HS-27A (cell line): ENCODE measurements around the gene ETS2.
"Not testable (repeated sequence)": the region's sequence is repeated elsewhere in the genome, so short reads cannot be mapped to it uniquely, and the experiment has no call there.

ENCODE experiments used
- DNase-seq: peaks from one replicate; pipeline ENCODE4 v3.0.0-alpha.2; 2012; ENCODE audit warnings: low read depth, missing footprints

Gene ETS2

DNA sequence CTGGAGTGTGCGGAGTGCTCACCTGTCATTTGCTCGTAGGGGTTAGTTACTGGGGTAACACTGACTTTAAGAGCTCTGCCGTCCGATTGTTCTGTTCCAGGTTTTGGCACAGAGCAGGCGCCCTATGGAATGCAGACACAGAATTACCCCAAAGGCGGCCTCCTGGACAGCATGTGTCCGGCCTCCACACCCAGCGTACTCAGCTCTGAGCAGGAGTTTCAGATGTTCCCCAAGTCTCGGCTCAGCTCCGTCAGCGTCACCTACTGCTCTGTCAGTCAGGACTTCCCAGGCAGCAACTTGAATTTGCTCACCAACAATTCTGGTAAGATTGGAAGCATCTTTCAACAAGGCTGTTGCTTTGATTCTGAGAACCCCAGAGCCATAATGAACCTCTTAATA, 12.6 kb downstream of the ETS2 start:
- no peak for DNase-seq

GRCh38 chr21:38819051-38819718, 13.5 kb downstream of the ETS2 start:
- DNase-seq, result no peak

DNA sequence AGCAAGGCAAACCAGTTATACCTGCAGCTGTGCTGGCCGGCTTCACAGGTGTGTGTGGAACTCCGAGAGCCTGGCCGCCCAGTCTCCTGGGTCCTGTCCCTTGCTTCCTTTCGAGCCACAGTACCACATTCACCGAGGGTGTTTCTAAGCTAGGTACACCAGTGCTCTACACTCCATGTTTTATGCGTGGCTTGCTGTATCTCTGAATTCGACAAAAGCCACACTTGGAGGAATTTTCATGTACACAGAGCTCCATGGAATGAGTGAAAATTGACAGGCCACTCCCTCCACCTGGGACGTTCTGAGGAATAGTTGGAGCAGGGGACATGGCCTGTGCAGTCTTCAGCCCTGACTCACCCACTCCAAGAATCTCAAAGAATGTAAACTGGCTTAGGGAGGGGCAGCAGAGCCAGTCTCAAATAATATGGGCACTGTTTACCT, 14.0 kb downstream of the ETS2 start:
- peak; percentile 94 for DNase-seq

DNA sequence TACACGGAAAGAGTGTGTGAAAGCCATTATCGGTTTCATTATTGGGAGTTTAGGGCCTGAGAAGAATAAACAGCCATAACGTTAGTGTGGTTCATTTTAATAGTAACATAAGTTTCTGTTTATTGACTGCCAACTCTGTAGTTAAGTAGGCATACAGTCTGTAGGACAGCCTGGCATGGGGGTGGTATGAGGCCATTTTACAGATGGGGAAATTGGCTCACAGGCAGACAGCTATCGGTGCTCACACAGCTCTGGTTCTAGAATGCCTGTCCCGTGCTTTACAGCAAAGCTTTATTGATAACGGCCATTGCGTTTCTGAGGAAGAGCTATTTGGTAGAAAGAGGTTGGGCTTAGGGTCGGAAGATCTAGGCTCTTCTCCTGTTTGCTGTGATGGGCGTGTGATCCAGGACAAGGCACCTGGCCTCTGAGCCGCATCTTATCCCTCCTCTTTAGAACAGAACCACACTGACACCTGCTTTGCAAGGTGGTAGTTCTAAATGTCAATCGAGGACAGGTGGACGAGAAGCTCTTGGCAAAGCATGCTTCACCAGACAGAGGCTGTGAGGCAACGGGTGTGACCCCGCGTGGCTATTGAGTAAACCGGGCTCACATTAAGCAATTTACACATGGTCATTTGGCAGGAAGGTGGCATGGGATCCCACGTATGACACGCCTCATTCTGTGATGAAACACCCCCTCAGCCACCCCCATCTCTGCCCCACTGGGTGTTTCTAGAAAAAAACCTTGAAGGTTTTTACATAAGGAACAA, 14.9 kb downstream of the ETS2 start:
- no peak for DNase-seq

DNA sequence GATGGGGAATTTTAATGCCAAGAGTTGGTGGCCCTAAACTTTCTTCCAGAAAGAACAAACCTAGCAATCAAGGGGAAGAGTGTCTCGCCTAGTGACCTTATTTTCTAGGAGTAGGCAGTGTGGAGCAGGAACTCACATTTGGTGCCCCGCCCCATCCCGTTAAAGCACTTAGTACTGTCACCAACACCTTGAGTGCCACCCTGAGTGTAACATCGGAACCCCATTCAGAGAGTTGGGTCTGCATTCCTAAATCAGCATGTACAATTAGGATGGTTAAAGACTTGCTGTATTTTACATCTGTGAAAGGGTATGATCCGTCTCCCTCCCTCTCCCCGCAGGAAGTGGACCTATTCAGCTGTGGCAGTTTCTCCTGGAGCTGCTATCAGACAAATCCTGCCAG, 15.5 kb downstream of the ETS2 start:
- DNase-seq, result no peak

DNA sequence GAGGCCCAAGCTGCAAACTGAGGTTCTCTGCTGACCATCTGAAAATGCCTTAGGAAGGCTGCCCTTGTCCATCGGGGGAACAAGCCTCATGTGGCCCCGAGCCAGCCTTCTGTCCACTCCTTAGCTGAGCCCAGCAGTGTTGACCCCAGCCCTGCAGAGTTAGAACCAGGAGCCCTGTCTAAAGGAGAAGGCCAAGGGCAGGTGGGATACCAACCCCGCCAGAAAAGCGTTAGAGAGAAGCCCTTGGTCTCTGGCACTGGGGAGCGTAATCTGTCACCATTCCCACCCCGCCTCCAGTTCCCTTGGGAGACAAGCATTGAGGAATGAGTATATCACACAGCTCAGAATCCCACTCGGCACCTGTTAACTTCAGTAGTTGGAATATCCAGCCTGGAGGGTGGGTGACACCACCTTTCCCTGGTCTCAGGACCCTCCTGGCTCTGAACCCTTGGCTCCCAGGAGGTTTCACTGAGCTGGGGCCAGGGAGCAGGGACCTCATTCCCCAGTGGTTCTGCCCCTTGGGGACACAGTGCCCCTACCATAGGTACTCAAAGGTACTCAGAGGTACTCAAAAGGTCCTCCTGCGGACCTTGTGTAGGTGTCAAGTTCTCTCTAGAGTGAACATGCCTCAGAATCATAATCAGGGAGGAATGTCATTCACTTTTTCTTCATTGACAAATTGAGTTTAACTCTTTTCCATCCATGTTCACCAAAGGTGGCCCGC, 16.4 kb downstream of the ETS2 start:
- no peak for DNase-seq

DNA sequence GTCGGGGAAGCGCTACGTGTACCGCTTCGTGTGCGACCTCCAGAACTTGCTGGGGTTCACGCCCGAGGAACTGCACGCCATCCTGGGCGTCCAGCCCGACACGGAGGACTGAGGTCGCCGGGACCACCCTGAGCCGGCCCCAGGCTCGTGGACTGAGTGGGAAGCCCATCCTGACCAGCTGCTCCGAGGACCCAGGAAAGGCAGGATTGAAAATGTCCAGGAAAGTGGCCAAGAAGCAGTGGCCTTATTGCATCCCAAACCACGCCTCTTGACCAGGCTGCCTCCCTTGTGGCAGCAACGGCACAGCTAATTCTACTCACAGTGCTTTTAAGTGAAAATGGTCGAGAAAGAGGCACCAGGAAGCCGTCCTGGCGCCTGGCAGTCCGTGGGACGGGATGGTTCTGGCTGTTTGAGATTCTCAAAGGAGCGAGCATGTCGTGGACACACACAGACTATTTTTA, 17.1 kb downstream of the ETS2 start:
- no peak for DNase-seq

DNA sequence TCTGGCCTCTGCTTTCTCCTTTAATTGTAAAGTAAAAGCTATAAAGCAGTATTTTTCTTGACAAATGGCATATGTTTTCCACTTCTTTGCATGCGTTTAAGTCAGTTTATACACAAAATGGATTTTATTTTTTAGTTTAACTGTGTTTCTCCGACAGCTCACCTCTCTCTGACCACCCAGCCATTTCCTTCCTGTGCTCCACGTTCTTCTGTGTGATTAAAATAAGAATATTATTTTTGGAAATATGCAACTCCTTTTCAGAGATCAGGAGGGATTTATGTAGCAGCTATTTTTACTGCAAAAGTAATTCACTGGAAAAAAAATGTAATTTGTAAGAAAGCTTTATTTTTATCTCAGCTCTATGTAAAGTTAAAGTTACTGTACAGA, 18.0 kb downstream of the ETS2 start:
- DNase-seq, result no peak

DNA sequence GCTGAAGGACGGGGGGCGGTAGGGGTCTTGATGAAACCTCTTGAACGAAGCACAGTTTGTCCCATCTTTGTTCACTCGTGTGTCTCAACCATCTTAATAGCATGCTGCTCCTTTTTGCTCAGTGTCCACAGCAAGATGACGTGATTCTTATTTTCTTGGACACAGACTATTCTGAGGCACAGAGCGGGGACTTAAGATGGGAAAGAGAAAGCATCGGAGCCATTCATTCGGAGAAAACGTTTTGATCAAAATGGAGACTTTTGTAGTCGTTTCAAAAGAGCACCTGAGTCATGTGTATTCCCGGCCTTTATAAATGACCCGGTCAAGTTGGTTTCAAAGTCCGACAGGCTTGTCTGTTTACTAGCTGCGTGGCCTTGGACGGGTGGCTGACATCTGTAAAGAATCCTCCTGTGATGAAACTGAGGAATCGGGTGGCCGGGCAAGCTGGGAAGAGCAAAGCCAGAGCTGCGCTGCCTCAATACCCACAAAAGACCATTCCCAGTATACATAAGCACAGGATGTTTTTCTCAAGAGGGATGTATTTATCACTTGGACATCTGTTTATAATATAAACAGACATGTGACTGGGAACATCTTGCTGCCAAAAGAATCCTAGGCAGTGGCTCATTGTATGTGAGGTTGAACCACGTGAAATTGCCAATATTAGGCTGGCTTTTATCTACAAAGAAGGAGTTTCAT, 18.5 kb downstream of the ETS2 start:
- DNase-seq, result no peak

DNA sequence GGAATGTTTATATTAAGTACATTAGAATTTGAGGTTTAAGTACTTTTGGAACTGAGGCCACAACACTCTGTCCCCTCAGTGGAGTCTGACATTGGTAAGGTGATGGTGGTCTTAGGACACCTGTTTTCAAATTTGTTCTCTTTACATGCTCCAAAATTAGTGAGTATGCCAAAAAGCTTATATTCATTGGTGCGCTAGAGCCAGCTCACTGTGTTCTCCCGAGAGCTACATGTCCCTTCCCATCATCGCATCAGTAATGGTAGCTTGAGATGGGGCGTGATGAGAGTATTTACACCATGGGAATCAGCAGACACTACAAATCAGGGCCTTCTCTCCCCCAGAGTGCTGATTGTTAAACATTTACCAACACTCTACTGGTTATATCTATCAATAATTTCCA, 19.5 kb downstream of the ETS2 start:
- DNase-seq, result no peak

DNA sequence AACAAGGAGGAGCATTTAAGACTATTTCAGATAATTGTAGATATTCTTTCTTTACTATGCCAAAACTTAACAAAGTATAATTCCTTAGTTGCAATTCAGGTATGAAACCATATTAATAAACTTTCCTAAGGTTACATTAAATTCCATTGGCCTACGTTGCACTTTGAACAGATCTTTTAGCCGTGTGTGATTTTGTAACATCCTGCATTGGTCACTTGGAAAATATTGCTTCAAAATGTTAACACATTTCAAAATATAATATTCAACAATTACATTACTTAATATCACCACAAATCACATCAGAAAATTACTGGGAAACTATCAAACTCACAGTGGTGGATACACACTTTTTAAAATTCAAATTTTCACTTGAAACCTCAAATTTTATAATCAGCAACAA, 20.2 kb downstream of the ETS2 start:
- no peak for DNase-seq

DNA sequence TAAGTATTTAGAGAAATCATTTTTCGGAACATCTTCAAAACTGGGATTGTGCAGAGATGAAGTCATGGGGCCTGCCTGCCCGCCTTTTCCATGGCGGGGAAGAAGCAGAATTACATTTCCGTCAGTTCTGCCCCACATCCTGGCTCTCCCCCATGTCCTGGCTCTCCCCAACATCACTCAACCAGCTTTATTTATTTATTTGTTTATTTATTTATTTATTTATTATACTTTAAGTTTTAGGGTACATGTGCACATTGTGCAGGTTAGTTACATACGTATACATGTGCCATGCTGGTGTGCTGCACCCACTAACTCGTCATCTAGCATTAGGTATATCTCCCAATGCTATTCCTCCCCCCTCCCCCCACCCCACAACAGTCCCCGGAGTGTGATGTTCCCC, 22.4 kb downstream of the ETS2 start:
- DNase-seq, result not testable (repeated sequence)

- DNase-seq, result no peak
These were observed 25.2 kb downstream of the ETS2 start for GRCh38 chr21:38830671-38831525.

DNA sequence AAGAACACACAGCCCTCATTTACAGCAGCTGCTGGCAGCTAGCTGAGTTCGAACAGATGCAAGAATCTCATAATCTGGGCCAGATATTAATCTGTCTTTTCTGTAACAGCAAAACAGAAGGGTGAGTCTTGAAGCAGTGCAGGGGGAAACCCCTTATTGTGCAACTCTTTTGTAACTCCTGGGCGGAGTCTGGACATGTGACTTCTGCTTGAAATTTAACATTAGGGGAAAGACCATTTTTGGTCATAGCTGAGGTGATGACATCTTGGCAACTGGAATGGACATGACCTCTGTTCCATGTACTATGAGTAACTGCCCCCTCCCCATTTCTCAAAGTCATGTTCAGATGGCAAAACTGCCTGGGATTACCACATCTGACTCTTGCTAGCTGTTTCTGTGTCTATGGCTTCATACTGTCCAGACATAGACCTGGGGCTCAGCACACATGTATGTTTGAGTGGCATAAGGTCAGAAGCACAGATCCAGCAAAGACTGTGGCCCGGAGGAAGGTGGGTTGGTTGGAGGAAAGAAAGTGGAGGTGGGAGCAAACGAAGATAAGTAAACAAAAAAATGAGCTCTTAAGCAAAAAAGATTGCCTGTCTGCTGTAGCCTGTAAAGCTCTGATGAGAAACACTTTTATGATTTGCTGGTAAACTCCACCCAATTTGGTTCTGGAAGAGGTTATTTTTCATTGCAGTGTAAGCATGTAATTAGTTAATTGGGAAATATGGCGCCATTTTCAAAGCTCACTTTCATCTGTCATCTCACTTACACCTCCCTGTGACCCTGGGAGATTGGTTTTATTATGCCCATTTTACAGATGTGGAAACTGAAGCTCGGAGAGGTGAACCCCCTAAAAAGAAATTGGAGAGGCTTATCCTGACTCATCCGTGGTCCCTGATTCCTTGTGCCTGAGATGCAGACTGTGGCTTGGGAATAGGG, 26.1 kb downstream of the ETS2 start:
- peak; percentile 82 for DNase-seq

- no peak for DNase-seq
These were observed 26.9 kb downstream of the ETS2 start for GRCh38 chr21:38832664-38833063.

DNA sequence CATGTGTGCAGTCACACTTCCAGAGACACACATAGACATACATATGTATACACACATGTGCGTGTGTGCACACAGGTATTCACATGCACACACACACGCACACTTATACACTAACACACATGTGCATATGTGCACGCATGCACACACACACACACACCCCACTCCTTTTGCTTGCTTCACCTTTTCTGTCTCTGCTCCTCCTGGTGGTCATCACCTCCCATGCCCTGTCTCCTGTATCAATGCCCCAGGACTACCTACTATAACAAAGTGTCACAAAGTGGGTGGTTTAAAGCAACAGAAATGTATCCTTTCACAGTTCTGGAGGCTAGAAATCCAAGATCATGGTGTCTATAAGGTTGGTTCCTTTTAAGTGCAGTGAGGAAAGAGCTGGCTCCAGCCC, 27.4 kb downstream of the ETS2 start:
- no peak for DNase-seq

- DNase-seq, result no peak
These were observed 29.0 kb downstream of the ETS2 start for GRCh38 chr21:38834725-38835124.

- no peak for DNase-seq
These were observed 32.2 kb downstream of the ETS2 start for GRCh38 chr21:38837806-38838461.

GRCh38 chr21:38838598-38839327, 33.0 kb downstream of the ETS2 start:
- no peak for DNase-seq
